Central memory CD4-positive, alpha-beta T cell (primary cell): ENCODE results near the gene POLD3.
"Not testable (repeated sequence)": the region's sequence is repeated elsewhere in the genome, so short reads cannot be mapped to it uniquely, and the experiment has no call there.

Experiments
- DNase-seq: peaks from one replicate; pipeline ENCODE4 v3.0.0; 2022

The POLD3 gene

GRCh38 chr11:74639533-74639932, 47.2 kb downstream of the POLD3 start:
- no peak for DNase-seq

GRCh38 chr11:74641289-74641688, 48.9 kb downstream of the POLD3 start:
- DNase-seq, result no peak

- DNase-seq, result no peak
Measured at GRCh38 chr11:74641905-74642304, 49.5 kb downstream of the POLD3 start.

GRCh38 chr11:74642912-74643311, 50.5 kb downstream of the POLD3 start:
- DNase-seq, result no peak

- DNase-seq, result no peak
Measured at GRCh38 chr11:74644081-74644480, 51.7 kb downstream of the POLD3 start.

DNA sequence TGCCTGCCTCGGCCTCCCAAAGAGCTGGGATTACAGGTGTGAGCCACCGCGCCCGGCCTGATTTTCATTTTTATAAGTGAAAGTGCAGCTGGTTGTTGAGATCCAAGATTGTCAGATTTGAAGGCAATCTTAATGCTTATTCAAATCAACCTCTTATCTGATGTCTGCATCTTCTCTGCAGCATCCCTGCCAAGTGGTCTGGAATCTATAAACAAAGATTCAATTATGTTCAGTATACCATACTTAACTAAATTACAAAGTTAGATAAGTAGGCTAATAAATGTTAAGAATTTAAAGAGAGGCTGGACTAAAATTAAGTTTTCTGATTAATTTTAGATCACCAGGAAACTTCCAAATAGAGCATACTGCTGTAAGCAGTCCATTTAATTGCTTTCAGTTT, 53.8 kb downstream of the POLD3 start:
- no peak for DNase-seq

GRCh38 chr11:74646954-74647353, 54.6 kb downstream of the POLD3 start:
- DNase-seq, result no peak

- DNase-seq, result no peak
Measured at GRCh38 chr11:74647404-74647803, 55.0 kb downstream of the POLD3 start.

- no peak for DNase-seq
Measured at GRCh38 chr11:74647831-74648230, 55.4 kb downstream of the POLD3 start.

DNA sequence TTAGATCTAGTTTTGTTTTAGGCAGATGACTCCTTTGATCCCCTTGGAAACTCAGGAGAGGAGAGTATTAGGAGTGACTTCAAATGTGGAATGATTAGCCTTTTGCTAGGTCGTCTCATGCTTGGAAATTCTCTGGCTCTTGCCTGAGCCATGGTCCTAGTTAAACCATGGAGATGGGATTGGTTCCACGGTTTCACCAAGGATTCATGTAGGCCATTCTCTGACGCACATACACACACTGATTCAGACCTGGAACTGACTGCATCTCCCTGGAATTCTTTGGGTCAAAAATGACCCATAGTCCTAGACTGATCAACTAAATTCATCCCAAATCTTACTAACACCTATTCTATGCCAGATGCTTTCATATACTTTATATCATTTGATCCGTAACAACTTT, 56.5 kb downstream of the POLD3 start:
- no peak for DNase-seq

GRCh38 chr11:74650498-74650897, 58.1 kb downstream of the POLD3 start:
- DNase-seq, result no peak

- no peak for DNase-seq
Measured at GRCh38 chr11:74654976-74655375, 62.6 kb downstream of the POLD3 start.

GRCh38 chr11:74659124-74659523, 66.7 kb downstream of the POLD3 start:
- not testable (repeated sequence) for DNase-seq

DNA sequence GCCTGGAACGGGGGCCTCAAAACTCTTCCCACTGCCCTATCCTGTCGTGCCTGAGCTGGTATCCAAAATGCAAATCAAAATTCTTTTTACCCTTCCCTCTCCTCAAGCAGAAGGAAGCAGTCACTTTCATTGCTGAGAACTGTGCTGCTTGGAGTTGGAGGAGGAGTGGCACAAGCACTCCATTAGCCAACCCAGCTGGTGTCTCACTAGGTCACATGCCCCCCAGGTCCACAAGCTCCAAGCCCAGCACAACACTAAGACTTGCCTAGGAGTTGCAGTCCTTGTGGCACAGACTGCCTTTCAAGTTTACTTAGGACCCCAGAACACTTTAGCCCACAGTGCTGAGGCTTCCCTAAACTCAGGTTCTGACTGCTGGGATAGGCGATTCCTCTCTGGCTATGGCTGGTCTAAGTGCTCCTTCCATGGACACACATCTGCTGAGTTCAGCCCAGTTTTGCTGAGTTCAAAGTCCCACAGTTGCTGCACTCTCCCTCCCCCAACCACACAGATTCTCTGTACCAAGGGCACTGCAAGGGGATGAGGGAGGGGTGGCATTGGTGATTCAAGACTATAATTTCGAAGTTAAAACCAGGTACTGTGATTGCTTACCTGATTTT, 70.2 kb downstream of the POLD3 start:
- DNase-seq, result no peak

DNA sequence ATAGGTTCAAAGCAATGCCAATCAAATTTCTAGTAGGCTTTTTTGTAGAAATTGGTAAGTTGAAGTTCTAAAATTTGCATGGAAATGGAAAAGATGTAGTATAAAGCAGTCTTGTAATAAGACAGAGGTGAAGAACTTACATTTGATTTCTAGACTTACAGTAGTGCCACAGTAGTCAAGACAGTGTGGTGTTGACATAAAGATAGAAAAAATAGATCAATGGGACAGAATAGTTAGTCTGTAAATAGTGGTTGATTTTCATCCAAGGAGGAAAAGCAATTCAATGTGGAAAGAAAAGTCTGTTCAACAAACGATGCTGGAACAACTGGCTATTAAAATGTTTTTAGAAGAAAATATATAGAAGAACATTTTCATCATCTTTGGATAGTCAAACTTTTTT, 70.9 kb downstream of the POLD3 start:
- no peak for DNase-seq

- no peak for DNase-seq
Measured at GRCh38 chr11:74669211-74670160, 77.1 kb downstream of the POLD3 start.

DNA sequence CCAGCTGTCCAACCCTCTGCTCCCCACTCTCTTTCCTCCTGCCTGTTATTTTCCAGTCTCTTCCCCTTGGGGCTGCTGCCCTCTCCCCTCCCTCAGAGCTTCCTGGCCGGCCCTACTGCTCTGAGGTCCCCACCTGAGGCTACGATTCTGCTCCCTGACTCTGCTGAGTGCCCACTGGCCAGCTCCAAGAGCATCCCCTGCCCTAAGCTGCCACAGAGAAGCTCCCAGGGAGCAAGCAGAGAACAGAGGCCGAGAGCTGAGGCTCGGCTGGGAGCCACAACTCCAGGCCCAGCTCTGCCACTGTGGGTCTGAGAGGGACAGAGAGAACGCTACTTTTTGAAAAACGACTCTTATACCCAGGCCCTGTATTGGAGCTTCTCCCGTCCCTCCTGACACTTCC, 77.8 kb downstream of the POLD3 start:
- no peak for DNase-seq

- DNase-seq, result no peak
Measured at GRCh38 chr11:74671520-74672196, 79.3 kb downstream of the POLD3 start.

DNA sequence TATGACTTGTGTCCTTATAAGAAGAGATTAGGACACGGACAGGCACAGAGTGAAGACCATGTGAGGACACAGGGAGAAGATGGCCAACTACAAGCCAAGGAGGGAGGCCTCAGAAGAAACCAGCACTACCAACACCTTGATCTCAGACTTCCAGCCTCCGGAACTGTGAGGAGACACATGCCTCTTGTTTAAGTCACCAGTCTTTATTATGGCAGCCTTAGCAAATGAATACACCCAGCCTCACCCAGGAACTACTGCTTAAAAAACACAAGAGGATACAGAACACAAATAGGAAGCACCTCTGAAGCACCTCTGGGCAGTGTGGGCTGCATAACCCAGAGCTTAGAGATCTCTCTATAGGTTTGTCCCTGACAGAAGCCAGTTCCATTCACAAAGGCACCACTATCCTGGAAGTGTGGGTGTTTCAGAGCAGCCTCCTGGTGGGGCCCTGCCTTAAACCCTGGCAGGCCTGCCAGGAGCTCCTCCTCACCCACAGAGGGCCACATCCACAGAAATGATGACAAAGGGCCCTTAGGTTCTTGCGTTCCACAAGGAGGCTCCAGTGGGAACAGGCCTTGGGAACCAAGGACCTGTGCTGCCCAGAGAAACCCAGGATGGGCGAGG, 80.1 kb downstream of the POLD3 start:
- no peak for DNase-seq

GRCh38 chr11:74672956-74673692, 80.7 kb downstream of the POLD3 start:
- DNase-seq, result no peak

GRCh38 chr11:74673693-74674360, 81.4 kb downstream of the POLD3 start:
- no peak for DNase-seq

GRCh38 chr11:74675761-74676160, 83.4 kb downstream of the POLD3 start:
- no peak for DNase-seq
